ENCODE data around the gene ZNF585A.
"Not testable (repeated sequence)": the region's sequence is repeated elsewhere in the genome, so short reads cannot be mapped to it uniquely, and the experiment has no call there.

ZNF585A gene

GRCh38 chr19:37172368-37173366 is at the start of gene ZNF585A:
Gene ZNF585A (minus strand): TSS chr19:37172695. CDS start chr19:37169910, 2,785 bp downstream.
- FAIRE-seq: peak; percentile 100

- FAIRE-seq: no peak
These were observed 48.6 kb upstream of the ZNF585A start for GRCh38 chr19:37221136-37221535.

- no peak for FAIRE-seq
These were observed 47.9 kb upstream of the ZNF585A start for GRCh38 chr19:37220383-37220782.

- no peak for FAIRE-seq
These were observed 46.1 kb upstream of the ZNF585A start for GRCh38 chr19:37218592-37218935.

GRCh38 chr19:37217775-37218591 is 45.5 kb upstream of the ZNF585A start, which contains the start of gene ZNF383:
Gene ZNF383 (plus strand): TSS chr19:37218214. CDS start chr19:37230454, 12,240 bp downstream.
- no peak for FAIRE-seq

- FAIRE-seq: no peak
These were observed 44.9 kb upstream of the ZNF585A start for GRCh38 chr19:37217480-37217774.

- no peak for FAIRE-seq
These were observed 25.3 kb upstream of the ZNF585A start for GRCh38 chr19:37197768-37198167.

- FAIRE-seq: not testable (repeated sequence)
These were observed 24.6 kb upstream of the ZNF585A start for GRCh38 chr19:37197115-37197514.

GRCh38 chr19:37195248-37195647 is 22.8 kb upstream of the ZNF585A start:
- peak; percentile 56 for FAIRE-seq

GRCh38 chr19:37186071-37186470 is 13.6 kb upstream of the ZNF585A start:
- FAIRE-seq: not testable (repeated sequence)

- no peak for FAIRE-seq
These were observed 6.9 kb downstream of the ZNF585A start for GRCh38 chr19:37165635-37166034.

- FAIRE-seq: no peak
These were observed 12.3 kb downstream of the ZNF585A start for GRCh38 chr19:37160153-37160552.

- no peak for FAIRE-seq
These were observed 24.3 kb downstream of the ZNF585A start for GRCh38 chr19:37148214-37148613.

- FAIRE-seq: no peak
These were observed 36.4 kb downstream of the ZNF585A start for GRCh38 chr19:37136111-37136510.

GRCh38 chr19:37128821-37129177 is 43.7 kb downstream of the ZNF585A start:
- no peak for FAIRE-seq

GRCh38 chr19:37127999-37128820 is 44.3 kb downstream of the ZNF585A start:
- no peak for FAIRE-seq

GRCh38 chr19:37122093-37122492 is 50.4 kb downstream of the ZNF585A start:
- FAIRE-seq: not testable (repeated sequence)

GRCh38 chr19:37114001-37114400 is 58.5 kb downstream of the ZNF585A start:
- no peak for FAIRE-seq

- FAIRE-seq: not testable (repeated sequence)
These were observed 60.7 kb downstream of the ZNF585A start for GRCh38 chr19:37111753-37112152.

- not testable (repeated sequence) for FAIRE-seq
These were observed 68.4 kb downstream of the ZNF585A start for GRCh38 chr19:37104135-37104534.

GRCh38 chr19:37098570-37098969 is 73.9 kb downstream of the ZNF585A start:
- no peak for FAIRE-seq

GRCh38 chr19:37095859-37096258 is 76.6 kb downstream of the ZNF585A start:
- FAIRE-seq: no peak

Measured in islet of Langerhans (tissue), 1 donor.